OCI-LY7 (cell line): Measurements from ENCODE around the gene FARSB.

Source experiments
- CTCF ChIP-seq: fragments of 200-600 bp; sonication (generic); conservative IDR thresholded peaks from 2 replicates; pipeline ENCODE4 v1.5.1; 2014; ENCODE audit warnings: mild to moderate bottlenecking, antibody characterized with exemption, low read length, moderate library complexity, mixed read lengths
- EZH2phosphoT487 ChIP-seq: fragments of 200-600 bp; sonication (generic); IDR thresholded peaks from 2 replicates; pipeline ENCODE4 v1.6.1; 2018; ENCODE audit warnings: low read depth, borderline replicate concordance, mild to moderate bottlenecking, mixed run types, antibody characterized with exemption, low read length, moderate library complexity, mixed read lengths

DNA sequence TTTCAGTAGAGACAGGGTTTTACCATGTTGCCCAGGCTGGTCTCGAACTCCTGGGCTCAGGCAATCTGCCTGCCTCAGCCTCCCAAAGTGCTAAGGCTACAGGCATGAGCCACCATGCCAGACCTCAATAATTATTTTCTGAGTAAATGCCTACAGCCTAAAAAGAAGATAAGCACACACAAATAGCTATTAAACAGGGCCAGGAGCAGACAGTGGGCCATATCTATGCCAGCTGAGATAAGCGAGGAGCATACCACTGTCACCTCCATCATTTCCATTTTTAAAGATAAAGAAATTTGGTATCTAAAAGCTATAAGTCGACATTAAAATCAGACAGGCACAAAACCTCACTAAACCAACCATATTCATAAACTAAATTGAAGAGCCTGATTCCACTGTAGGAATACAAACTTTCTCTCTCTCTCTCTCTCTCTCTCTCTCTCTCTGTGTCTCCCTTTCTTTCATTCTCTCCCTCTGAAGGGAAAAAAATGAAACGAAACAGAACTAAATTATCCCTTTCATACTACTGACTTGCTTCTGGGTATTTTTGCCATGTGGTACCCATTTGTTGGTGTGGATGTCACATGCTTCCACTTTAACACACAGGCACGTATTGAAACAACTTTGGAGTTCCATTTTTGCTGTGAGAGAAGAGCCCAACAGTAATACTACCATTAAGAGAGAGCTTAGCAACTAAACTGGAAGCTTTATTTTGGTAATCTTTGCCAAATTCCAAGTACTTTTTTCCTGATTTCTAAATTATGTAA, 51.0 kb downstream of the FARSB start:
- TF ChIP-seq CTCF (no peak), EZH2phosphoT487 (no peak)
